ENCODE measurements around the gene C1orf21.

C1orf21 gene

DNA sequence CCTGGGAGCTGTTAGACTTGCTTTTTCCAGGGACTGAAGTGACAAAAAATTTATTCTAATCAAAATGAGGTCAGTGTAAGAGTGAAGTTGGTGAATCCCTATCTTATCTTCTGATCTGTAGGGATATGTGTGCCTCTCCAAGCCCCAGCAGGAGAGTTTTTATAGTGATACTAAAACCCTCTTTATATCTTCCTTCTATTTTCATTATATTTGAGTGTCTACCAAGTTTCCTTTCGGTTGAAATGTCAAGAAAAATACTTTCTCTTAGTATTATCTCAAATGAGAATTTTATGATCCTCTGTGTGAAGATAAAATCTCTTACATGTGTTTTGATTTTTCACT, 18.9 kb downstream of the C1orf21 start:
- TF ChIP-seq, protein P1, sequence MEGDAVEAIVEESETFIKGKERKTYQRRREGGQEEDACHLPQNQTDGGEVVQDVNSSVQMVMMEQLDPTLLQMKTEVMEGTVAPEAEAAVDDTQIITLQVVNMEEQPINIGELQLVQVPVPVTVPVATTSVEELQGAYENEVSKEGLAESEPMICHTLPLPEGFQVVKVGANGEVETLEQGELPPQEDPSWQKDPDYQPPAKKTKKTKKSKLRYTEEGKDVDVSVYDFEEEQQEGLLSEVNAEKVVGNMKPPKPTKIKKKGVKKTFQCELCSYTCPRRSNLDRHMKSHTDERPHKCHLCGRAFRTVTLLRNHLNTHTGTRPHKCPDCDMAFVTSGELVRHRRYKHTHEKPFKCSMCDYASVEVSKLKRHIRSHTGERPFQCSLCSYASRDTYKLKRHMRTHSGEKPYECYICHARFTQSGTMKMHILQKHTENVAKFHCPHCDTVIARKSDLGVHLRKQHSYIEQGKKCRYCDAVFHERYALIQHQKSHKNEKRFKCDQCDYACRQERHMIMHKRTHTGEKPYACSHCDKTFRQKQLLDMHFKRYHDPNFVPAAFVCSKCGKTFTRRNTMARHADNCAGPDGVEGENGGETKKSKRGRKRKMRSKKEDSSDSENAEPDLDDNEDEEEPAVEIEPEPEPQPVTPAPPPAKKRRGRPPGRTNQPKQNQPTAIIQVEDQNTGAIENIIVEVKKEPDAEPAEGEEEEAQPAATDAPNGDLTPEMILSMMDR (IDR thresholded peaks at IDR 0.05; ENCODE audit: extremely low read depth, insufficient read depth, missing control alignments) = no peak
- no peak for DNase-seq (ENCODE audit: low spot score)
- in situ Hi-C loops (cut with MboI; ENCODE audit: low pct_unique_long_range_greater_than_20kb, low sequenced_read_pairs, unreplicated experiment) = no loop called here

- TF ChIP-seq, protein P1 (IDR thresholded peaks at IDR 0.05; ENCODE audit: extremely low read depth, insufficient read depth, missing control alignments) = no peak
- DNase-seq (ENCODE audit: low spot score) = no peak
- in situ Hi-C loops (cut with MboI; ENCODE audit: low pct_unique_long_range_greater_than_20kb, low sequenced_read_pairs, unreplicated experiment) = no loop called here
Measured at GRCh38 chr1:184406479-184406878, 19.6 kb downstream of the C1orf21 start.

GRCh38 chr1:184407816-184408510, 21.1 kb downstream of the C1orf21 start:
- TF ChIP-seq, protein P1 (IDR thresholded peaks at IDR 0.05; ENCODE audit: extremely low read depth, insufficient read depth, missing control alignments) = no peak
- DNase-seq (ENCODE audit: low spot score) = no peak
- in situ Hi-C loops (cut with MboI; ENCODE audit: low pct_unique_long_range_greater_than_20kb, low sequenced_read_pairs, unreplicated experiment) = no loop called here

- TF ChIP-seq, protein P1 (IDR thresholded peaks at IDR 0.05; ENCODE audit: extremely low read depth, insufficient read depth, missing control alignments) = no peak
- no peak for DNase-seq (ENCODE audit: low spot score)
- in situ Hi-C loops (cut with MboI; ENCODE audit: low pct_unique_long_range_greater_than_20kb, low sequenced_read_pairs, unreplicated experiment) = no loop called here
Measured at GRCh38 chr1:184408580-184408979, 21.8 kb downstream of the C1orf21 start.

DNA sequence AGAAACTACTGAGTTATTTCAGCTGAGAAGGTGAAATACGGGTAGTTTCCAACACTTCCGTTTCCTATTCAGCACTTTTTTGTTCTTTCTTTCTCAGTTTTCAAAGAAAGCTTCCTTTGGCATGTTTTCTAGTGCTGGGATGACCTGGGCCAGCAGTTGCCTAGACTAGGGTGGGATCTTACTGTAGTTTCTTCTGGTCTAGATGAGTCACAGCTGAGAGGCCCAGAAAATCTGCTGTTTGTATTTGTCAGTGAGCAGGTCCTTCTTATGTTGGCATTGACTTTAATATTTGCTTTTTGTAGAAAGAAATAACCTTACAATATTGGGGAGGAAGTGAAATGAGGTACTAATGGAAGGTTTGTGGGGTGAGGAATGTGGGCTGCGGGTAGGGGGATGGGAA, 22.2 kb downstream of the C1orf21 start:
- TF ChIP-seq, protein P1 (IDR thresholded peaks at IDR 0.05; ENCODE audit: extremely low read depth, insufficient read depth, missing control alignments) = no peak
- no peak for DNase-seq (ENCODE audit: low spot score)
- in situ Hi-C loops (cut with MboI; ENCODE audit: low pct_unique_long_range_greater_than_20kb, low sequenced_read_pairs, unreplicated experiment) = no loop called here

- TF ChIP-seq, protein P1 (IDR thresholded peaks at IDR 0.05; ENCODE audit: extremely low read depth, insufficient read depth, missing control alignments) = no peak
- DNase-seq (ENCODE audit: low spot score) = no peak
- in situ Hi-C loops (cut with MboI; ENCODE audit: low pct_unique_long_range_greater_than_20kb, low sequenced_read_pairs, unreplicated experiment) = no loop called here
Measured at GRCh38 chr1:184412472-184412871, 25.6 kb downstream of the C1orf21 start.
